ENCODE data around the gene NINJ2.

Gene NINJ2

DNA sequence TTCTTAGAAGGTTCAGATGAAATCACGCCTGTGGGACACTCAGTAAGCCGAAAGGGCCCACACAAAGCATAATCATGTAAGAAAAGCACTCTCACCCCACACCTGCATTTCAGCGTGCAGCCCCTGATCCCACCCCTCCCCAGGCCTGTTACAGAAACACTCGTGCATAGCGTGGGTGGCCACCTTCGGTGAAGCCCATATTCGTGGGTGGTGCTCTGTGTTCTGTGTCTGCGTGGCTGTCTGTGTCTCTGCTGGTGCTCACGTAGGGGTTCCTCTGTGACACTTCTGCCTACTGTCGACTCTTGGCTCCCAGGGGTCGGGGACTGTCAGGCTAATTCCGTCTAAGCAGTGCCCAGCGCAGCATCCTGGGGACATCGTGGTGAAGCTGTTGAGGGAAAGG, 129.5 kb downstream of the NINJ2 start:
- DNase-seq: no peak
- no peak overlapping the region for H3K4me3 Mint-ChIP-seq
- H3K27ac Mint-ChIP-seq: no peak overlapping the region
- no peaks in the 10 kb centered on the region for H3K27me3 Mint-ChIP-seq
- H3K36me3 Mint-ChIP-seq (ENCODE audit: low read depth): peaks cover 3% of the 10 kb centered on the region
- H3K9me3 Mint-ChIP-seq: peaks cover 18% of the 10 kb centered on the region
- peaks cover 3% of the 10 kb centered on the region for H3K4me1 Mint-ChIP-seq (ENCODE audit: low read depth)

DNA sequence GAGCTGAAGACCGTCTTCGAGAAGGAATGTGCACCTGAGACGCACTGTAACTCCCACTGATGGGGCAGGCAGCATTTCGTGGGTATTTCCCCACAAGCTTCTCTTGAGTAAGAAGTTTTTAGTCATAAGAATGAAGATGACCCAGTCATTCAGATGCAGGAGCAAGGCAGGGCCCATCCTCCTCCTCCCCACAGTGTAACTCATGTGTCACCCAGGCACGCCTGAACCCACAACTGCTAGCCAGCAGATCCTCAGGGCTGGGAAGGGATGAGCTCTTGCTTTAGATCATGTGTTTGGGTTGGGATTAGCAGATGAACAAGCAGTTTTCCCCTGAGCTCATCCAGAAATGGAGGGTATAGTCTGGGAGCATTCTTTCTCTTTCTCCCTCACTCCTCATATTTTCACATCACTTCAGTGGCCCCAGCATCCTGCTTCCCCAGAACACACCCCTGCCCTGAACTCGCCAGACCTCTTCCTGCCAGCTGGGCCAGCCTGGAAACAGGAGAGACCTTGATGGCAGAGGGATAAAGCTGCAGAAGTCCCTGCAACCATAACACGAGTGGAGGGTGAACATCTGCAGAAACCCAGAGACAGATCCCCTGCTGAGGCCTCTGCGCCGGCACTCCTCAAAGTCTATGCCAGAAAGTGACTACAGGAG, 130.2 kb downstream of the NINJ2 start:
- H3K4me1 Mint-ChIP-seq (ENCODE audit: low read depth): no peaks in the 10 kb centered on the region

DNA sequence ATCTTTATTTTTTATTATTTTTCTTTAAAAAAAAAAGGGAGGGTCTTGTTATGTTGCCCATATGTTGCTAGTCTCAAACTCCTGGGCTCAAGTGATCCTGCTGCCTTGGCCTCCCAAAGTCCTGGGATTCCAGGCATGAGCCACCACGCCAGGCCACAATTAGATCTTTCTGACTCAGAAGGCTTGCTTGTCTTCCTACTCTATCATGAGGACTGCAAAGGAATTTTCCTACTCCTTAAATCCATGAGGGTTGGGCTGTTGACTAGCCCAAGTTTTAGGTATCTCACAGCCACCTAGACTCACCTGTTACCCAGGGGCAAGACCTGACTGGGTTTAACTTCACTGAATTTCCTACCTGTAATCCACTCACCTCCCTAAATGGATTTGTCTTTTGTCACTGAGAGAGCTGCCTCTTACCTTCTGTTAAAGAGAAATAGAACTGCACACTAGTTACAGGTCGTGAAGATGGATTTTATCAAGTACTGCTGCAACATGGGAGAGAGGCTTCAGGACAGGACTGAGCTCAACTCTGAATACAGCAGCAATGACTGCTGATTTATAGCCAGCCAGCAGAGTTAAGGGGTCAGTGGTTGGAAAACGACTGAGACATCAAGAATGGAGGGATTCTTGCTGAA, 131.2 kb downstream of the NINJ2 start:
- H3K4me3 Mint-ChIP-seq: no peak overlapping the region
- peaks cover 18% of the 10 kb centered on the region for H3K9me3 Mint-ChIP-seq
- H3K27me3 Mint-ChIP-seq: no peaks in the 10 kb centered on the region
- H3K27ac Mint-ChIP-seq: no peak overlapping the region
- no peak for DNase-seq
- H3K4me1 Mint-ChIP-seq (ENCODE audit: low read depth): no peaks in the 10 kb centered on the region
- H3K36me3 Mint-ChIP-seq (ENCODE audit: low read depth): peaks cover 3% of the 10 kb centered on the region

More for the DNA sequence above, 130.2 kb downstream of the NINJ2 start:
- H3K27ac Mint-ChIP-seq: no peak overlapping the region
- H3K27me3 Mint-ChIP-seq: no peaks in the 10 kb centered on the region
- no peak overlapping the region for H3K4me3 Mint-ChIP-seq
- no peak for DNase-seq
- peaks cover 18% of the 10 kb centered on the region for H3K9me3 Mint-ChIP-seq
- H3K36me3 Mint-ChIP-seq (ENCODE audit: low read depth): peaks cover 3% of the 10 kb centered on the region

DNA sequence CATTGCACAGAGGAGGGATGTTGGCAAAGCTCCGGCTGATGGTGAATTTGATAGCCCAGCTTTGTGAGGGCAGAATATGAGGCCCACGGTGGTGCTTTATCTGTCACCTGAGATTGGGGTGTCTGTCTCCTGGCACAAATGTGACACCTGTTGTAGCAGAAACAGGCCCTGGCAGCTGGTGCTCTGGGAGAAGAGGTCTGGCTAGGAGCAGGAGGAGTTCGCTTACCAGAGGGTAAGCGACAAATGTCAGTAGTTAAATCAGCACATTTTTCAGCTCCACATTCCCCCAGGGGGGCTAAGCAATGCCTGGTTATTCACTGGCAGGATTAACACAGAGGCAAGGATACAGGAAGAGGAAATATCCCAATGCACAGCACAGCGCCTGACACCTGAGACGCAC, 132.4 kb downstream of the NINJ2 start:
- Mint-ChIP-seq H3K36me3 (ENCODE audit: low read depth) (peaks cover 3% of the 10 kb centered on the region), H3K9me3 (peaks cover 18% of the 10 kb centered on the region), H3K4me3 (no peak overlapping the region), H3K27me3 (no peaks in the 10 kb centered on the region), H3K27ac (no peak overlapping the region), H3K4me1 (ENCODE audit: low read depth) (no peaks in the 10 kb centered on the region)
- no peak for DNase-seq

DNA sequence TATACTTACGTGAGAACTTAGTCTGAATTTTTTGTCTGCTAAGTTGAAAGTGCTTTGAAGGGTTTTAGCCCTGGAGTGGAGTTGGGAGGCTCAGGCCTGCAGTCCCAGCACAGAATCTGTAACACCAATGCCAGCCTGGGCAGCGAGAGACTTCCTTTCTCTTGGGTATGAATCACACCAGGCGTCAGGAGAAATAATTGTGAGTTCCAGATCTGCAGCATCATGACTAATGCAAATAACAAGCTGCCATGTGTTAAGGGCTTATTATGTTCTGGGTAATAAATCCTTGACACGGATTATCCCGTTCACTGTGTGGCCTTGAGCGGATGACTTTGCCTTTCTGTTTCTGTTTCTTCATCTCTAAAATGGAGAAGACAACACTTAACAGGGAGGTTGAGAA, 132.9 kb downstream of the NINJ2 start:
- Mint-ChIP-seq H3K9me3 (peaks cover 18% of the 10 kb centered on the region), H3K4me3 (no peak overlapping the region), H3K27me3 (no peaks in the 10 kb centered on the region), H3K36me3 (ENCODE audit: low read depth) (peaks cover 3% of the 10 kb centered on the region), H3K27ac (no peak overlapping the region), H3K4me1 (ENCODE audit: low read depth) (no peaks in the 10 kb centered on the region)
- DNase-seq: no peak

DNA sequence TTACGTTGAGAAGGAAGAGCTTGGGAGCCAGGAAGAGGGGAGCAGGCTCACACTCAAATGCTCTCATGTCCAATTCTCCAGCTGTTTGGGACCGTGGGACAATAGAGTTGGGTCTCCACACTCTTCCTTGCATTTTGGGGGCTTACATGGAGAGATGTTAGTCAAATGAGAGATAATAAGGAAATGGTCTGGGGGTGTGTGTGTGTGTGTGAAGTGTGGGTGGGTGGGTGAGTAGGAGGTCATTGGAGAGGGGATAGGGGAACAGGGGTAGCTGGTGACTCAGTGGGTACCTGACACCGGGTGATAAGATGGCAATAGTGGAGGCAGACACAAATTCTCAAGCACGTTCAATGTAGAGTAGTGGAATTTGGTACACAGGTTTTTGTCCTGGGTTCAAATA, 135.5 kb downstream of the NINJ2 start:
- Mint-ChIP-seq H3K27ac (no peak overlapping the region), H3K4me3 (no peak overlapping the region)
- DNase-seq: no peak

DNA sequence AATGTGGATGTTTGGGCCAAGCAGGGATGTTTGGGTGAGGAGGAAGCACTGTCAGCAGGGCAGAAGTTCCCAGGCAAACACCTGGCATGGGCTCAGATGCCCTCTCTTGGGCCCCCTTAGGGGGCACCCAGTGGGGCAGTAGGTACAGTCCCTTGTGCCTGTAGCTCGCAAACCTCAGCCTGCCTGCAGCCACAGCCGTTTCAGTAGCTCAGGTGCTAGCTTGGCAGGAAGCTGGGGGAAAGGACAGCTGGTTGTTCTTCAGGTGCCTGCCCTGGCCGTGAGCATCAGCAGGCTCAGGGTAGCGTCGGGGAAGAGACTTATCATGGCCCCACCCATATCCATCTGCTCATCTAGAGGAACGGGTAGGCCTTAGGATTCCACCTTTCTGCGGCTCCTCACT, 136.0 kb downstream of the NINJ2 start:
- peaks cover 3% of the 10 kb centered on the region for H3K36me3 Mint-ChIP-seq (ENCODE audit: low read depth)
- H3K4me1 Mint-ChIP-seq (ENCODE audit: low read depth): no peaks in the 10 kb centered on the region
- H3K4me3 Mint-ChIP-seq: no peak overlapping the region
- H3K9me3 Mint-ChIP-seq: peaks cover 11% of the 10 kb centered on the region
- DNase-seq: no peak
- no peak overlapping the region for H3K27ac Mint-ChIP-seq
- no peaks in the 10 kb centered on the region for H3K27me3 Mint-ChIP-seq

More for the DNA sequence above, 135.5 kb downstream of the NINJ2 start:
- Mint-ChIP-seq H3K9me3 (peaks cover 15% of the 10 kb centered on the region), H3K4me1 (ENCODE audit: low read depth) (no peaks in the 10 kb centered on the region), H3K27me3 (no peaks in the 10 kb centered on the region), H3K36me3 (ENCODE audit: low read depth) (peaks cover 3% of the 10 kb centered on the region)

DNA sequence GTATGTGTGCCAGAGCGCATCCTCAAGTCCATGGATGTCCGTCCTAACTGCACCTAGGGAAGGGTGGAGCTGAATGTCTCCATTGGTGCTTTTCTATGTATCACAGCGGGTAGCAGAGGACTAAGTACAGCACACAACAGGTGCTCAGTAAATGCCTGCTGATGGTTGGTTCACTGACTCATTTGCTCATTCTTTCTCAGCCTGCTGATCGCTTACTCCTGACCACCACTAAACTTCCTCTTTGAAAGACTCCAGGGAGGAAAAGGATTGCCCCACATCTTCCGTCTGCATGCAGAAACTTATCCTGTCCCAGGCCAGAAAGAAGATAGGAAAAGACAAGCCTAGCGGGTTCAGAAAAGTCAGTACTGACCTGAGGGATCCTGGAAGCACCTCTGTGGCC, 137.2 kb downstream of the NINJ2 start:
- Mint-ChIP-seq H3K4me3 (no peak overlapping the region), H3K4me1 (ENCODE audit: low read depth) (no peaks in the 10 kb centered on the region), H3K27ac (no peak overlapping the region), H3K27me3 (peaks cover 5% of the 10 kb centered on the region), H3K36me3 (ENCODE audit: low read depth) (no peaks in the 10 kb centered on the region), H3K9me3 (peaks cover 7% of the 10 kb centered on the region)
- DNase-seq: no peak

DNA sequence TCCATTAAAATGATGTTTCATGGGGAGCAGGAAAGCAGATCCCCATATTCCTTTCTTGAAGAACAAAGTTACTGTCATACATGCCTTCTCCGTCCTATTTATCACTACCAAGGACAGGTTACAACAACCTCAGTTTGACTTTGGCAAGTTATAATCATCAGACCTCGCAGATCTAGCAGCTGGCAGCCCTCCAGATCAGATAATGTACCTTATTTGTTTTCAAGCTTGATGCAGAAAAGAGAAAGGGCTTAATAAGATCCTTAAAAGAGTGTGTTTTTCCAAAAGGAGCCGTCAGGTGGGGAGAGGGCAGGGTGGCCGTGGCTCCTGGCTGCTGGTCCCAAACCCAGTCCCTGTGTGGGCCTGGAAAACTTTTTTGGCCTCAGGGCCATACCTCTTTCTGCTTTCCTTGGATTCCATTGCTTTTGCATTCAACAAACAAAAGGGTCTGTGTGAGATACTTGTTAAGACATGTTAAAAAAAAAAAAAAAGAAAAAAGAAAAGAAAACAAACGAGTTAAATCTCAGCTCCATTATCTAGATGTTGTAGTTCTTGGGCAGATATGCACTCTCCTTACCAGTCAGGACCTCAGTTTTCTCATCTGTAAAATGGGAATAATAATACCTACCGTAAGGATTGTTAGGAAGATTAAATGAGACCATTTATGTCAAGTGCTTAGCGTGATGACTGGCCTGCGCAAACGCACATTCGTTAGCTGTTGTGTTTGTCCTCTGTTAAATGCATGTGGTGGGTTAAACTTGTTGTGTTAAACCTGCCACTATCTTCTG, 138.9 kb downstream of the NINJ2 start:
- DNase-seq: no peak
- Mint-ChIP-seq H3K9me3 (no peaks in the 10 kb centered on the region), H3K4me1 (ENCODE audit: low read depth) (no peaks in the 10 kb centered on the region), H3K36me3 (ENCODE audit: low read depth) (no peaks in the 10 kb centered on the region), H3K27ac (no peak overlapping the region), H3K4me3 (no peak overlapping the region), H3K27me3 (peaks cover 16% of the 10 kb centered on the region)

DNA sequence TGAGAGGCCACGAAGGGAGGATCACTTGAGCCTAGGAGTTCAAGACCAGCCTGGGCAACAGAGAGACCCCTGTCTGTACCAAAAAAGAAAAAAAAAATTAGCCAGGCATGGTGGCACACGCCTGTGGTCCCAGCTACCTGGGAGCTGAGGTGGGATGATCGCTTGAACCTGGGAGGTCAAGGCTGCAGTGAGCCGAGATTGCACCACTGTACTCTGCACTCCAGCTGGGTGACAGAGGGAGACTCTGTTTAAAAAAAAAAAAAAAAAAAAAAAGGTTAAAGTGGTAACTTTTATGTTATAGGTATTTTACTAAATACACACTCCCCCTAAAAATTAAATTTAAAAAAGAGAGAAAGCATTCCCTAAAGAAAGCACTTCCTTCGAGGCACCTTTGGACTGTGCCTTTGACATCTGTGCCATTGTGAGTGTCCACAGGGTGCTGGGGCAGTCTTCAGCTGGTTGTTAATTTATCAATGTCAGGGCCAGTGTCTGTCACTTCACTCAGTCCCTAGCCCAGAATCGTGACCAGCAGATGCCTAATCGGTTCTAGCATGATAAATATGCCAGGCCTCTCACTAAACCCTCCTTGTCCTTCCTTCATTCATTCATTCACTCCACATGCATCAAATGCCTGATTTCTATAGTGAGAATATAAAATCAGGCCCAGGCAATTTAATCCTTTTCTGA, 140.4 kb downstream of the NINJ2 start:
- Mint-ChIP-seq H3K4me3 (no peak overlapping the region), H3K9me3 (no peaks in the 10 kb centered on the region), H3K27ac (no peak overlapping the region), H3K27me3 (peaks cover 16% of the 10 kb centered on the region), H3K36me3 (ENCODE audit: low read depth) (no peaks in the 10 kb centered on the region), H3K4me1 (ENCODE audit: low read depth) (no peaks in the 10 kb centered on the region)
- DNase-seq: no peak

DNA sequence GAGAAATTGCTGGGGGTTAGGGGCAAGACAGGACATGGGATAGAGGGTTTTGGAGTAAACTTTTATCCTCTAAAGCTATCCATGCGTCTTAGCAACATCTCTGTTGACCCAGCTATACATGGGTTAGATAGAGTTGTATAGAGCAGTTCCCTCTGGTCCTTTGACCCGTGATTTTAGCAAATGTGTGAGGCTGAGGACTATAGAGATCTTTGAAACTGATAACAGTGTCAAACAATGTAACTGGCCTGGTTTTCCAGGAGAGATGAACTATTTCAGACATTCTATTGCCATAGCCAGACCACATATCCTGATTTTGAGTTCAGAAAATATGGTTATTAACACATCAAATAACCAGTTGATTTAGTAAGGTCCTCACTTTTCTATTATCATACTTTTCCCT, 143.1 kb downstream of the NINJ2 start:
- Mint-ChIP-seq H3K27me3 (peaks cover 16% of the 10 kb centered on the region), H3K27ac (no peak overlapping the region), H3K9me3 (no peaks in the 10 kb centered on the region), H3K4me1 (ENCODE audit: low read depth) (no peaks in the 10 kb centered on the region), H3K36me3 (ENCODE audit: low read depth) (no peaks in the 10 kb centered on the region), H3K4me3 (no peak overlapping the region)
- no peak for DNase-seq

DNA sequence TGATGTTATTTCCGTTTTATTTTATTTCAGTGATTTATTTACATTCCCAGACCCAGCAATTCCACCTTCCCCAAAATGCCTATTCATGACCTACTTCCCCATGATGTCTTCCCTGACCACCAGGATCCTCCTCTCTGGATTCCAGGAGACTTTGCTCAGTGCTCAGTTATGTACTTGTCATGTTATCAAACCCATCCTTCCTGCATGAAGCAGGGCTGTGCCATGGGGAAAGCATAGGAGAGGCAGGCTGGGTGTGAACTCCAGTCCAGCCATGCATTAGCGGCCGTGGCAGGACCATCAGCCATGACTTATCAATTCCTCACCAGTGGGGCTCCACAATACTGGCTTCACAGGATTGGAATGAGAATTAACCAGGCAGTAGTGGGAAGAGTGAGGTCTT, 145.7 kb downstream of the NINJ2 start:
- no peak for DNase-seq
- H3K4me3 Mint-ChIP-seq: no peak overlapping the region
- no peaks in the 10 kb centered on the region for H3K4me1 Mint-ChIP-seq (ENCODE audit: low read depth)
- H3K9me3 Mint-ChIP-seq: no peaks in the 10 kb centered on the region
- H3K27ac Mint-ChIP-seq: no peak overlapping the region
- no peaks in the 10 kb centered on the region for H3K36me3 Mint-ChIP-seq (ENCODE audit: low read depth)
- H3K27me3 Mint-ChIP-seq: peaks cover 23% of the 10 kb centered on the region

Measured in activated T-cell treated with anti-CD3 and anti-CD28 coated beads, Interleukin-2, amount 50 U/mL, for 24 hours (primary cell).